Spleen (tissue), 7 donors: ENCODE results near the gene ADIPOR2.

Source experiments
- POLR2A ChIP-seq, 3 donors: fragments of 450-650 bp; IDR thresholded peaks; one replicate each; pipeline ENCODE4 v1.5.1; 2017; ENCODE audit warnings: antibody characterized with exemption in 3 of 3, mild to moderate bottlenecking in 1 of 3
- POLR2AphosphoS5 ChIP-seq, 3 donors: sonication (generic); formaldehyde crosslinking; IDR thresholded peaks; one replicate each; pipeline ENCODE4 v1.5.1; 2017; ENCODE audit warnings: antibody characterized with exemption in 3 of 3
- TF ChIP-seq, protein P1 (sequence below), 11 experiments: fragments of 200-600 bp in 7 of 11; fragments of 450-650 bp in 4 of 11; sonication (generic) in 4 of 11; IDR thresholded peaks in 8 of 11; conservative IDR thresholded peaks in 3 of 11; 1 replicate in 7 of 11; 2 replicates in 4 of 11; pipeline versions ENCODE4 v1.4.0 to v1.8.0; 2016 to 2021; ENCODE audit warnings: antibody characterized with exemption in 11 of 11, inconsistent platforms in 4 of 11, mild to moderate bottlenecking in 1 of 11
- donor health status: DM: no; HTN: no; CAD: no; lungs with moderate emphysema.
- donor health status: DM: no; HTN: no; CAD: no.
- donor health status: DM: no; HTN: no; CAD: no.

DNA sequence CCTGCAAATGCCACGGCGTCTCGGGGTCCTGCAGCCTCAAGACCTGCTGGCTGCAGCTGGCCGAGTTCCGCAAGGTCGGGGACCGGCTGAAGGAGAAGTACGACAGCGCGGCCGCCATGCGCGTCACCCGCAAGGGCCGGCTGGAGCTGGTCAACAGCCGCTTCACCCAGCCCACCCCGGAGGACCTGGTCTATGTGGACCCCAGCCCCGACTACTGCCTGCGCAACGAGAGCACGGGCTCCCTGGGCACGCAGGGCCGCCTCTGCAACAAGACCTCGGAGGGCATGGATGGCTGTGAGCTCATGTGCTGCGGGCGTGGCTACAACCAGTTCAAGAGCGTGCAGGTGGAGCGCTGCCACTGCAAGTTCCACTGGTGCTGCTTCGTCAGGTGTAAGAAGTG is 45.1 kb upstream of the ADIPOR2 start:
- no peak for TF ChIP-seq POLR2AphosphoS5 (IDR thresholded peaks at IDR 0.05)
- TF ChIP-seq, protein P1, sequence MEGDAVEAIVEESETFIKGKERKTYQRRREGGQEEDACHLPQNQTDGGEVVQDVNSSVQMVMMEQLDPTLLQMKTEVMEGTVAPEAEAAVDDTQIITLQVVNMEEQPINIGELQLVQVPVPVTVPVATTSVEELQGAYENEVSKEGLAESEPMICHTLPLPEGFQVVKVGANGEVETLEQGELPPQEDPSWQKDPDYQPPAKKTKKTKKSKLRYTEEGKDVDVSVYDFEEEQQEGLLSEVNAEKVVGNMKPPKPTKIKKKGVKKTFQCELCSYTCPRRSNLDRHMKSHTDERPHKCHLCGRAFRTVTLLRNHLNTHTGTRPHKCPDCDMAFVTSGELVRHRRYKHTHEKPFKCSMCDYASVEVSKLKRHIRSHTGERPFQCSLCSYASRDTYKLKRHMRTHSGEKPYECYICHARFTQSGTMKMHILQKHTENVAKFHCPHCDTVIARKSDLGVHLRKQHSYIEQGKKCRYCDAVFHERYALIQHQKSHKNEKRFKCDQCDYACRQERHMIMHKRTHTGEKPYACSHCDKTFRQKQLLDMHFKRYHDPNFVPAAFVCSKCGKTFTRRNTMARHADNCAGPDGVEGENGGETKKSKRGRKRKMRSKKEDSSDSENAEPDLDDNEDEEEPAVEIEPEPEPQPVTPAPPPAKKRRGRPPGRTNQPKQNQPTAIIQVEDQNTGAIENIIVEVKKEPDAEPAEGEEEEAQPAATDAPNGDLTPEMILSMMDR (IDR thresholded peaks at IDR 0.05 in 8 of 11, conservative IDR thresholded peaks at IDR 0.05 in 3 of 11): no peak
- no peak for TF ChIP-seq POLR2A (IDR thresholded peaks at IDR 0.05)
